Stimulated activated CD8-positive, alpha-beta memory T cell treated with anti-CD3 and anti-CD28 coated beads, Interleukin-12 subunit alpha, Interleukin-12 subunit beta, amount 100 ng/mL, for 4 hours (primary cell): ENCODE results near the gene ARF3.
A peak's percentile ranks its signal among the peaks of the same experiment; 100 is the strongest.

Experiments used
- DNase-seq: peaks from one replicate; pipeline ENCODE4 v3.0.0-alpha.2; 2020; ENCODE audit warnings: low read depth

ARF3 gene

DNA sequence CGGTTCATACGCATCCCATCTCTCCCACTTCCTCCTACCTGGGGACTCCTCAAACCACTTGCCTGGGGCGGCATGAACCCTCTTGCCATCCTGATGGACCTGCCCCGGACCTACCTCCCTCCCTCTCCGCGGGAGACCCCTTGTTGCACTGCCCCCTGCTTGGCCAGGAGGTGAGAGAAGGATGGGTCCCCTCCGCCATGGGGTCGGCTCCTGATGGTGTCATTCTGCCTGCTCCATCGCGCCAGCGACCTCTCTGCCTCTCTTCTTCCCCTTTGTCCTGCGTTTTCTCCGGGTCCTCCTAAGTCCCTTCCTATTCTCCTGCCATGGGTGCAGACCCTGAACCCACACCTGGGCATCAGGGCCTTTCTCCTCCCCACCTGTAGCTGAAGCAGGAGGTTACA is 24.5 kb upstream of the ARF3 start:
- DNase-seq = no peak

DNA sequence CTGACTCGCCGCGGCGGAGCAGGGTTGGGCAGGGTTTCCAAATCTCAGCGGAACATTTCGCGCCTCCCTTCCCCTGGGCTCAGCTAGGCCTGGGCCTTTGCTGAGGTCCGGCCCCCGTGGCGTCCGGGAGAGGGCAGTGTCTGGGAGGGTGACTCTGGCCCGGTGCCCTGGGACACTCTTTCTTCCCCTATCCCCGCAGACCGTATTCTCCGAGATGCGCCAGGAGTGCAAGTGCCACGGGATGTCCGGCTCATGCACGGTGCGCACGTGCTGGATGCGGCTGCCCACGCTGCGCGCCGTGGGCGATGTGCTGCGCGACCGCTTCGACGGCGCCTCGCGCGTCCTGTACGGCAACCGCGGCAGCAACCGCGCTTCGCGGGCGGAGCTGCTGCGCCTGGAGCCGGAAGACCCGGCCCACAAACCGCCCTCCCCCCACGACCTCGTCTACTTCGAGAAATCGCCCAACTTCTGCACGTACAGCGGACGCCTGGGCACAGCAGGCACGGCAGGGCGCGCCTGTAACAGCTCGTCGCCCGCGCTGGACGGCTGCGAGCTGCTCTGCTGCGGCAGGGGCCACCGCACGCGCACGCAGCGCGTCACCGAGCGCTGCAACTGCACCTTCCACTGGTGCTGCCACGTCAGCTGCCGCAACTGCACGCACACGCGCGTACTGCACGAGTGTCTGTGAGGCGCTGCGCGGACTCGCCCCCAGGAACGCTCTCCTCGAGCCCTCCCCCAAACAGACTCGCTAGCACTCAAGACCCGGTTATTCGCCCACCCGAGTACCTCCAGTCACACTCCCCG is 23.9 kb upstream of the ARF3 start:
- DNase-seq = peak; percentile 24

DNA sequence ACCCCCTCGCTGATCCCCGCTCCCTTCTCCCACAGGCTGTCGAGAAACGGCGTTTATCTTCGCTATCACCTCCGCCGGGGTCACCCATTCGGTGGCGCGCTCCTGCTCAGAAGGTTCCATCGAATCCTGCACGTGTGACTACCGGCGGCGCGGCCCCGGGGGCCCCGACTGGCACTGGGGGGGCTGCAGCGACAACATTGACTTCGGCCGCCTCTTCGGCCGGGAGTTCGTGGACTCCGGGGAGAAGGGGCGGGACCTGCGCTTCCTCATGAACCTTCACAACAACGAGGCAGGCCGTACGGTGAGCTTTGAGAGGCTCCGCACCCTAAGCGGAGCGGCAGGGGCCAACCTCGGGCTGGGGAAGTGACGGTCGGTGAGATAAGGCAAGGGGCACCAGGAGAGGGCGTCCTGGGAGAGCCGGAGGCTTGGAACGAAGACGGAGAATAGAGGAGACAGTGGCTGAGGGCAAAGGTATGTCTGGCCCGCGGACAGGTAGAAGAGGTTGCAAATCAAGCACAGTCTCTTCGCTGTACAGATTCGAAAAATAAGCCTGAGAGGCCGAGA is 23.2 kb upstream of the ARF3 start:
- DNase-seq = no peak

DNA sequence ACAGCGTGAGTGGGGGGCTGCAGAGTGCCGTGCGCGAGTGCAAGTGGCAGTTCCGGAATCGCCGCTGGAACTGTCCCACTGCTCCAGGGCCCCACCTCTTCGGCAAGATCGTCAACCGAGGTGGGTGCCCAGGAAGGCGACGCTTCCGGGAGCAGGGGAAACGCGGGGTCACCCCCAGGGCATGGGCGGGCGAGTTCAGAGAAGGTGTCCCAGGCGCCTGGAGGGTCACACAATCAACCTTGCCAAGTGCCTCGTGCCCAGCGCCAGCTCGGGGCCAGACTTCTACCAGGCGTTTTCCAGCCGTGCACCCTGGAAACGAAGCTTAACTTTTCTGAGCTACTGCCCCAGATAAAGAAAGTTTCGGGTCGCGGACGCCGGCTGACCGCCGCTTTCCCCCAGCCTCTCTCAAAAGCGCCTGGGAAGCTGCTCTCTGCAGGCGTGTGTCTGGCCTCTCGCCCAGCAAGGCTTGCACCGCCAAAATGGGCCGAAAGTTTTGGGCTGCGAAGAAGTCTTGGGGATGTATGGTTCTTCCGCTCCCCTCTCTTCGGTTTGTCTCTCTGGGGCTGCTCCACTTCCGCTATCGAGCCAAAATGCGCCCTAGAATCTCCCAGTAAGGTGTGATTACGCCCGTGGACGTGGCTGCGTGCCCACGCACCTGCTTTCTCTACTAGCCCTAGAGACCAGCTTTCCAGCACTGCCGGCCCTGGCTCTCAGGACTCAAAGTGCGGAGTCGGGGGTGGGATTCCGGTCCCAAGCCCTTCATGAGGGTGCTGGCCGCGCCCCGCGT is 22.5 kb upstream of the ARF3 start:
- DNase-seq = peak; percentile 34

DNA sequence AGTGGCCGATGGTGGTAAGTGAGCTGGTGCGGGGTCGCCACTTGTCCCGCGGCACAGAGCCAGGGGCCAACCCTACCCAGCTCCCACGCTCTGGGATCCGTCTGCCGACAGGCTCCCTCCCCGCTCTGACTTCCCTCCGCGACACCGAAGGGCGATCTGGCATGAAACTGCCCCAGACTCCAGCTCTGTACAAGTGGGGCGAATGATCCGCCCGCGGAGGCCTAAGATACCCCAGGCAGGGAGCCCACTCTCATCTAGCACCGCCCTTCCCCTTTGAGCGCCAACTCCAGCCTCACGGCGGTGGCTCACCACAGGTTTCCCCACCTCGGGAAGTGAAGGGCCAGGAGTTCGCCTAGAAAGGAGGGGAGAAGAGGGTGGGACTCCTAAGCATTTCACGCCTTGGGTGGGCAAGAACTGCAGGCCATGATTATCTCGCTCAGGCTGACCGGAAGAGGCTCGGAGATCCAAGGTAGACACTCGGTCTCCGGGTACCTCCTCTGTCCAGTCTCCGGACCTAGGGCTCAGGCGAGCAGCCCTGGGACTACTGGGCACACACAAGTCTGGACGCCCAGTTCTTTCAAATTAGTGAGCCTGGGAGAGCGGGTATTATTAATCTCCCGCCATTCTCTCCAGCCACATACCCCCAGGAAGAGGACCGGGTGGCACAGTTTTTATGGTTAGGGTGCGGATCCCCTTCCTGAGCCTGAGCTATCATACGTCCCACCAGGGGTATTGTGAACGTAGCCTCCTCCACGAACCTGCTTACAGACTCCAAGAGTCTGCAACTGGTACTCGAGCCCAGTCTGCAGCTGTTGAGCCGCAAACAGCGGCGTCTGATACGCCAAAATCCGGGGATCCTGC is 21.7 kb upstream of the ARF3 start:
- DNase-seq = no peak

DNA sequence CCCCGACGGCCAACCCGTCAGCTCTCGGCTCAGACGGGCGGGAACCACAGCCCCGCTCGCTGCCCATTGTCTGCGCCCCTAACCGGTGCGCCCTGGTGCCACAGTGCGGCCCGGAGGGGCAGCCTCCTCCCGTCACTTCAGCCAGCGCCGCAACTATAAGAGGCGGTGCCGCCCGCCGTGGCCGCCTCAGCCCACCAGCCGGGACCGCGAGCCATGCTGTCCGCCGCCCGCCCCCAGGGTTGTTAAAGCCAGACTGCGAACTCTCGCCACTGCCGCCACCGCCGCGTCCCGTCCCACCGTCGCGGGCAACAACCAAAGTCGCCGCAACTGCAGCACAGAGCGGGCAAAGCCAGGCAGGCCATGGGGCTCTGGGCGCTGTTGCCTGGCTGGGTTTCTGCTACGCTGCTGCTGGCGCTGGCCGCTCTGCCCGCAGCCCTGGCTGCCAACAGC is 21.0 kb upstream of the ARF3 start, which contains the start of gene WNT1:
Gene WNT1 (plus strand): TSS at position 32 of the 450 bp plus-strand sequence. CDS start 329 bp downstream, at position 361.
- no peak for DNase-seq

DNA sequence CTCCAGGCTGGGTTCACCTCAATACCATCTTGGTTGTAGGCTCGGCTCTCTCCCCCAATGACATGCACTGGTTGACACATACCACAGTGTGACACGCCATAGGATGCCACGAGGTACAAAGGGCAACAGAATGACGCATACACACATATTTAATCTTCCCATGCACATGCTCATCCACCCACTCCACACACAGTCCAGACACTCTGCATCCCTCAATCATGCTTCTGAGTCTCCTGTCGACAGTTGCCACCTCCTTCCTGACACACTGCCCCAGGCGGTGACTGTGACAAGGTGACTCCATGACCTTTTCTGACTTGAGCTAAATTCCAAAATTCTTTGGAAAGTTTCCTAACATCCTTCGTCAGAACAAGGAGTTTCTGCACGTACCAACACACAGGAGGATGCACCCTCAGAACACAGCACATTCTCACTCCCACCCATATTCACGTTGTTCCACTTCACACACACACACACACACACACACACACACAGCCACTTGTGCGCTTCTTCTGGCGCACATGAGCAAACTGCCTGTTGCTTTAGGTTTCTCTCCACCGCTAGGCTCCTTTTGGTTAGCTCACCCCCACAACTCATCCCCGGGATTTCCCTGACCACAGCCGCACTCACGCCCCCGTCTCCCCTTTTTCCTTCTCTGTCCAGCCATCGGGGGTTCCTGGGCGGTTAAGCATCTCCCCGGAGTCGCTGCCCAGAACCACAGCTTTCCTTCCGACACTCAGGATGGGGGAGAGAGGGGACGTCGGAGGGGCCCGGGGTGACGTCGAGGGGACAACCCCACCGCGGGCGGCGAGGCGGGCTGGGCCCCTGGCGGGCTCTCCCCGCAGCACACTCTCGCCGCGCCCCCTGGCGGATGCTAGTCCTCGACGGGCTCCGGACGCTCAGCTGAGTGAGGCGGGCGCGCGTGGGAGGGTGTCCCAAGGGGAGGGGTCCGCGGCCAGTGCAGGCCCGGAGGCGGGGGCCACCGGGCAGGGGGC is 20.3 kb upstream of the ARF3 start:
- peak; percentile 72 for DNase-seq

DNA sequence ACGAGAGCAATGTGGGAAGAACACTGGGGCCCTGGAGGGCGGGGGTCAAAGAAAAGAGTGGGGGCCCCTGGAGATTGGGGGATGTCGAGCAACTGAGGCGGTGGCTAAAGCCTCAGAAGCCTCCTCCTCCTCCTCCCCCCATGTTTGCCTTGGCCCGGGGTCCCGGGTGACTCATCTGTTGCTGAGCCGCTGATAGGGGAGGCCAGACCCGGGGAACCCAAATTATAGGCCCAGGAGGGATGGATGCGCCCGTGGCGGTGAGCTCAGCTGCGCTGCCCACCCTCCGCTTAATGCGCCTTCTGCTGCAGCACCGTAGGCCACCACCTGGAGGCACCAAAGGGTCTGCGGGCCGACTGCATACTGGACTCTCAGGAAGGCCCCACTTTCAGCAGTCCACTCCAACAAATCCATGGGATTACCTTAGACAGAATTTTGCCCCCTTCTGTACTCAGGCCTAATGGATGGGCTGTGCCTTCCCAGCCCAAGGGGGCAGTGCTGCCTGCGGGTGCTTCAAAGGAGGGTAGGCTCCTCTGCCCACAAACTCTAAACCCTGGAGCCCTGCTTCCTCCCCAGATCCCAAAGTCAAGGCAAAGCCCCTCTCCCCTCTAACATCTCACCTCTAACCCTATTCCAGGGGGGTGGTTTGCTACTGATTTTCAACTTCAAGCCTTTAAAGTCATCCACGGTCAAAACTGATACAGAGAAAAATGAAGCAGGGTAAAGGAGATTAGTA is 16.8 kb upstream of the ARF3 start:
- DNase-seq = no peak

DNA sequence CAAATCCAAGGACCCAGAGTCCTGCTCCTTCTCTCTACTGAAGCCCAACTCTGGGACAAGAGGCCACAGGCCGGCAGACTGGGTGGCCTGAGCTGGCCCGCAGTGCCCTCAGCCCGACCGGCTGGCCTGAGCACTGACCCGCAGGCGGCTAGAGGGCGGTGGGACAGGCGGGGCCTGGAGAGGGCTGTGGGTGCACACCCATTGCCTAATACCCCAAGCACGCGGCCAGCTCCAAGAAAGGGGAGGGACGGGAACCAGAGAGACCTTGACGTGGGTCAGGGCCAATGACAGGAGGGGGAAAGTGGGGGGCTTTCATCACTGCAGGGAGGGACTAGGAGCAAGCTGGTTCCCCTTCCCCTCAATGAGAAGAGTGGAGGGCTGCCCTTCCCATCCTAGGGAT is 16.2 kb upstream of the ARF3 start:
- no peak for DNase-seq

DNA sequence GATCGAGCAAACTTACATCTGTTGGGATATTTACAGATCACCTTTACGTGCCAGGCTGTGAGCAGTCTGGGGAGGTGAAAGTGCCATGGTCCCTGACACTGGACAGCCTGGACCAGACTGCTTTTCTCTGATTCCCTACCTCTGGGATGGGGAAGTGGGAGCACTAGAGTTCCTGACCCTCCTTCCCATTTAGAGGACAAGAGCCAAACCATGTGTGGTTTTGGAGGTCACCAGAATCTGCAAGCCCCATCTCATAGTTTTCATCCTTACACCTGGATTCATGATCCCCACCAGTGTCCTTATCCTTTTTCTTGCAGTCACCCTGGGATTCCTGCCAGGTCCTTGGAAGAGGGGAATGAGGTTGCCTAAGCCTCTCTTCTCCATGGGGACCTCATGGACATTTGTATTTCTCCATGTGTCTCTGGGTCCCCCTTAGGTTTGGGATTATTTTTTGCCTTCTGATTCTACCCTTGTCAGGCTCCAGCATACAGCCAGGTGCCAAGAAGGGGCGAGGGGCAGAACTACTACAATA is 15.7 kb upstream of the ARF3 start:
- no peak for DNase-seq

DNA sequence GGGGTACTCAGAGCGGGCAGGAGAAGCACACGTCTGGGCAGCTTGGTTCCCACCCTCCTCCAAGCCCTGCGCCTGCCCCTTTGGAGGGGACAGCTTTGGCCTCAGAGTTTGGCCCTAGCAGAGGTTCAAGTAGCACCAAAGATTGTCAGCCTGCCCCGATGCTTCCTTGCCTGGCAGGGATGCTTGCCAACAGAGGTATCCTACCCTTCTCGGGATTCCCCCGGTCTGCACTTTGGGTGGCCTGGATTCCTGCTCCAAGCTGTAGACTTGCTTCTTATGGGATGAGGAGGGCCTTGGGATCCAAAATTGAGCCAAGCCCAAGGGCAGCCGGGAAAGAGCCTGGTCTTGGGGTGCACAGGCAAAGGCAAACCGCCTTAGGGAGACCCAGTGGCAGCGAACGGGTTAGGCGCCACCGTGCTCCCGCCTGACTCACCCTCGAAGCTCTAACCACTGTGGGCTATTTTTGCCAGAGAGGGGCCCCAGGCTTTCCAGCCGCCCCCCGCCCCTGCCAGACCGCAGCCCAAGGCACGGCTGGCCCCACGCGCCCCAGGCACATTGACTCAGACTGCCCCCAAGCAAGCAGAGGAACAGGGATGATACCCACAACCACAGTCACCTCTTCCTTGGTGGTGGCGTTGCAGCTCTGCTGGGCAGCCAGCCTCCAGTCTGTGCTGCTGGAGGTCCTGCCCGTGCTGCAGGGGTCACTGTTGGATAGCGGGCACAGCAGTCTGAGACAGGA is 15.1 kb upstream of the ARF3 start:
- peak; percentile 24 for DNase-seq

DNA sequence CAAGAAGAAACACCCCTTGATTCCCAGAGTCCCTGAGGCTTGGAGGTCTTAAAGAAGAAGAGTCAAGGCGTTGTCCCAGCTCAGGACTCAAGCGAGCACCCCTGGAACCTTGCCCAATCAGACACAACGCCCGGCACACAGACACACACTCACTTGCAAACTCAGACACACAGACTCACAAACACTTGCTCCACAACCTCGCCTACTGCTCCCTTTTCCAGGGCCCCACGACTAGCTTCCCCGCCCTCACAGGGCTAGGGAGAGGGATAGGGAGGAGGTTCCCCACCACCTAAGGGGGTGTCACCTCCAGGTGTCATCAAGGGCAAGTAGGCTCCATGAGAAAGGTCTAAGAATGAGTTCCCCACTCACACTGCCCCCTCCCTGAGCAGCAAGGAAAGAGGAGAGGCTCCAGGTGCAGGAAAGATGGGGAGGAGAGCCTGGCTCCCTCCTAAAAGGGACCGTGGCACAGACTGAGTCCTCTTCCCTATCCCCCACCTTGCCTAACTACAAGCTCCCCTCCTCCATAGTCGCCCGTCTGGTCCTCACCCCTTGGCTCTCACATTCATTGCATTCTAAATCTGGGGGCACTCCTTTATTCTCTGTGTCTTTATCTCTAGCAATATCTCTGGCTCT is 13.5 kb upstream of the ARF3 start:
- no peak for DNase-seq

DNA sequence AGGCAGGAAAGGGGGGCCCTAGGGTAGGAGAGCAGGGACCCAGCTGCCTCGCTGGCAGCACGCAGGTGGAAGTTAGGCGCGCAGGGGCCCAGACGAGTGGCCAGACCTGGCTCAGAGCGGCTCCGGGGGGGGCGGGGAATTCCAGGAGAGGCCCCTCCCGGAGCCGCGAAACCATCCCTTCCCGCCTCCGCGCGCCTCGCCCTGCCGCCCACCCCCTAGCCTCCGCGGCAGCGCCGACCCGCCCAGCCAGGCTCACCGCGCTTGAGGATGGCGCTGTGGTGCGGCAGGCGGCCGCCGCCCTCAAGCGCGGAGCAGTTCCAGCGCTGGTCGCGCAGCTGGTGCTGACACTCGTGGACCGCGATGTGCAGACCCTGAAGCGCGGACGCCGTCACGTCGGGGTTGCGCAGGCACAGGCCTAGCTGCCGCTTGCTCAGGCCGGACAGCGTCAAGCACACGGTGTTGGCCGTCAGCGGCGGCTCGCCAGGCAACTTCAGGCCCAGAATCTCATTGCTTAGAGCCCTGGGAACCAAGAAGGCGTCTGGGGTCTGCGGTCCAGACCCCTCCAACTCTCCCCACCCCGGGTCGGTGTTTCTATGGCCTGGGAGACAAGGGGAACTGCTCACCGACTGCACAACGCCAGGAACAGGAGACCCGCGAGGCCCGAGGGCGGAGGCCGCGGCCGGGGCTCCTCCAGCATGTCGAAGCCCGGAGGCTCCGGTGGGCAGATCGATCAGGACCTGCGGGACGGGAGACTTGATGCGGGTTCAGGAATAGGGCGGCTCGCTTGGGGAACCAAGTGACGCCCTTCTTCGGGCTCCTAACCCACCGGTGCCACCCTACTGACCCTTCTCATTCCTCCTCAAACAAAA is 12.8 kb upstream of the ARF3 start:
- peak; percentile 40 for DNase-seq

DNA sequence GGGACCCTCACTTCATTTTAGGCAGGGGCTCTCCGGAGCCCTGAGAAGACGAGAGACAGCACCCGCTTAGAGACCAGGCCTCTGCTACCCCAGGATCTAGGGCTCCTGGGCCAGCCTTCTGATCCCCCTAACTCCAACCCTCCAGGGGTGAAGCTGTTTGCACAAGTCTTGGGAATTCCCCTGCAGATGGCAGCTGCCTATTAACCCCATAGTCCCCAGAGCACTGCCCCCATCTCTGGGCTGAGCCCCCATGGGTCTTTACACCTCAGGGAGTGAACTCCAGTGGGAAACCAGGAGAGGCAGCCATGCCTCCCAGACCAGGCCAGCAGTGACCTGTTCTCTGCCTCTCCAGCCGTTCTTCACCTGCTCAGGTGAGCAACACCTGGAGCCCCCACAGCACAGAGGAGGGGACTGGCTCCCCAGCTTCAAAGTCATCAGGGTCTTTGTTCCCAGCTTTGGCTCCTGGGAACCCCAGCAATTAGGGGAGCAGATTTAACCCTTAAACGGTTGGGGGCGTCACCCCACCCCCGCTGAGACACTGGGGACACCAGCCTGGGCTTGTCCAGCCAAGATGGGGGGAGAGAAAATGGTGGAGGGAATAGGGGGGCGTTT is 12.0 kb upstream of the ARF3 start:
- no peak for DNase-seq

DNA sequence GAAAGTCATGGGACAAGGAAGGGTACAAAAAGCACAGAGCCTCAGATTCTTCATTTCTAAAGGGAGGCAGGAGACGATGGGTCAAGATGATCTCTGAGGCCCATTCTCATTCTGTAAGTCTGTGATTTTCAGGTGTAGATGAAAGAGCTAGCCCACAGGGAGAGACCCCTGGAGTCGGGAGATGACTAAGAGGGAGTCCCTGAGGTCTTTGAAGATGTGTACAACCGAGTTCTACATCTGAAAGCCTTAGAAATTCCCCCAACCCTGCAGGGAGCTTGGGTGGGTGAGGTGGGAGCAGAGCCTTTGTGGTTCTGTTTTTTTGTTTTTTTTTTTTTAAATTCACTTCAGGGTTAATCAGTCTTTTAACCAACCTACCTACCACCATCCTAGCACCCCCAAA is 11.2 kb upstream of the ARF3 start:
- no peak for DNase-seq

DNA sequence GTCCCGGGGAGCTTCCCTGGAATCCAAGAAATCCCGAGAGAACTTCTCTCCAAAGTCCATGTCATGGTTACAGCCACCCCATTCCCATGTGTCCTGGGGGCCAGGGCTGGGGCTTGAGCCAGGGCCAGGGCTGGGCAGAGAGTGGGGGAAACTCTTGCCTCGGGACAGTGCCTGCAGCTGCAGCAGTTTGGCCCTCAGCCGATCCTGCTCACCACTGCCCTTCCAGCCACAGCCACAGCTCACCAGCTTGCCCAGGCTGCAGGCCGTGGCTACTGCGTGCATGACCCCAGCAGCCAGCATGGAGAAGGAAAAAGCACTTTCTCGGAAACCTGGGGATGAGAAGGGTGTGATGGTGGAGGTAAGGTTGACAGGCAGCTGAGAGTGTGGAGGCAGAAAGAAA is 10.7 kb upstream of the ARF3 start:
- no peak for DNase-seq
